Body of pancreas (tissue), 4 donors: ENCODE results near the gene ACAD8.

ENCODE experiments used
- CTCF ChIP-seq, 7 experiments: fragments of 450-650 bp in 4 of 7; fragments of 200-600 bp in 3 of 7; sonication (generic) in 3 of 7; IDR thresholded peaks; one replicate each; pipeline ENCODE4 v1.5.1; 2016 to 2019; ENCODE audit warnings: antibody characterized with exemption in 7 of 7
- POLR2A ChIP-seq, 3 donors: fragments of 450-650 bp; IDR thresholded peaks; one replicate each; pipeline ENCODE4 v1.6.1; 2016; ENCODE audit warnings: antibody characterized with exemption in 3 of 3, mild to moderate bottlenecking in 2 of 3

DNA sequence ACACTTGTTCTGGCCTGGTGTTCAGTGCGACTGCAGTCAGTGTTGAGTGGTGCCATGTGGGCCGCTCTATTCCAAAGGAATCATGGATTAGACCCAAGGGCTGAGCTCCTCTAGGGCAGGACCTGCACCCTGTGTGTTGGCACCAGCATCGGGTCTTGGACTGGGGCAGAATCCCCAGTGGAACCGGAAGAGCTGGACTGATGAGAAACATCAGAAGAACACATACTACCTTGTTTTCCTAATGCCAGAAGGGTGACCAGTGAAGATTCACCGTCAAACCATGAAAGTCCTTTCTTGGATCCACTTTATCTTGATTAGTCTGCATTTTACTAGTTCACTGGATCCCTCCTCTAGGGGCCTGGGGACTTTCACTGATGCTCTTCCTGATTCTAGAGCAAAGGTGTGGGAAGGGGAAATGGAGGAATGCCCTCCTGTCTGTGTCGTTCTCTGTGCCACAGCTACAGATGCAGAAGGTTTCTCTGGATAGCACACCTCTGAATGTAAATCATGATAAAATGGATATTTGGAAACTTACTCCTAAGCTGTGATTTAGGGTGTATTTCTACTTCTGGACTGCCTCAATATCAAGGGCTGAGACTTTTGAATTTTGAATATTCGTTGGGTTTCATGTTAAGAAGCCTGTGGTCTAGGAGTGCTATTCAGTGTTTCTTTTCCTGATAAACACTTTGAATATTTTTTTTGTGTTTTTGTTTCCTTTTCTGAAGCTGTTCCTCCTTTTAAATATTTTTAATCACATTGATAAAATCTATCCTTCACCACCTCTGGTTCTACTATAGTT, 11.8 kb downstream of the ACAD8 start:
- TF ChIP-seq CTCF (IDR thresholded peaks at IDR 0.05): no peak
- TF ChIP-seq POLR2A (IDR thresholded peaks at IDR 0.05): no peak
